GM21717 (cell line): ENCODE measurements around the gene LHX4.

Experiments used
- ATAC-seq: cut with Tn5 transposase; IDR thresholded peaks from one replicate; pipeline ENCODE4 v1.9.1; 2021; ENCODE audit warnings: mild to moderate bottlenecking, moderate library complexity; ENCODE audit not compliant: unreplicated experiment

LHX4 gene

GRCh38 chr1:180229483-180230415, at the start of gene LHX4:
TSS of gene LHX4 (plus strand) at chr1:180230264. CDS start at chr1:180230530, 266 bp downstream.
- ATAC-seq: no peak

- no peak for ATAC-seq
These were observed 49.0 kb upstream of the LHX4 start for GRCh38 chr1:180181048-180181447.

- no peak for ATAC-seq
These were observed 47.9 kb upstream of the LHX4 start for GRCh38 chr1:180181996-180182642.

- ATAC-seq: no peak
These were observed 47.3 kb upstream of the LHX4 start for GRCh38 chr1:180182643-180183311.

GRCh38 chr1:180183426-180183825, 46.6 kb upstream of the LHX4 start:
- ATAC-seq: no peak

GRCh38 chr1:180184041-180184440, 46.0 kb upstream of the LHX4 start:
- ATAC-seq: no peak

DNA sequence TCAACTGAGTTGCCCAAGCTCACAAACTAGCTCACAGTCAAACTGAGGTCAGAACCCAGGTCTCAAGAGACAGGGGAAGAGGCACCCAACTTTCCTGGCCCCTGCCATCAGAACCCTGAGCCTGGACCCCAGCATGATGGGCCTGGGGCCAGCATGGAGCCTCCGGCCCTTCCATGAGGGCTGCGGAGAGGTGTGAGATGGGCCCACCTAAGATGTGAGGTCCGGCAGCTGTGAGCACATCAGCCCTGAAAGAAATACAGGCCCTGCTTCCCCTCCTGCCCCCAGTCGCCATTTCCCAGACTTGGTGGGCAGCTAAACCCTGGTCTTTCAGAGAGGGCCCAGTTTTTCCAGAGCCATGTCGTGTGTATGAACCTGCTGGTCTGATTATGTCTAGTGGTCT, 44.8 kb upstream of the LHX4 start:
- ATAC-seq: no peak

- no peak for ATAC-seq
These were observed 44.0 kb upstream of the LHX4 start for GRCh38 chr1:180185971-180186645.

DNA sequence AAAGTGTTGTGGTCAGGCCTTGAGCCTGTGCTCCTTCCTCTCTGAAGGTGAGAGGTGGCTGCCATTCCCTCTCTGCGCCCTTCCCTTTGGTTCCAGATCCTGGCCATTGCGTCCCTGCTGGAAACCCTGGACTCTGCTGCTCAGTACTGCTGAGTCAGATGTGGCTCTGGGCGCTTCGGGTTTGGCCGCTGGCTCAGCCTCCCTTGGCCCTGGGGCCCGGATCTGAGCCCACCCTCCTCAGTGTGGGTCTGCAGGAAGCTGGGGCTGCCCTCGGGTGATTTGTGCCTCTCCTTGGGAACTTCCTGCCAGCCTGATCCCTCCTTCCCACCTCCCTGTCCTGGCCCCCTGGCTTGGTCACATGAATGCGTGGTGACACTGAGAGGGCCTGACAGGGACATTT, 43.2 kb upstream of the LHX4 start:
- no peak for ATAC-seq

GRCh38 chr1:180187626-180188025, 42.4 kb upstream of the LHX4 start:
- ATAC-seq: no peak

DNA sequence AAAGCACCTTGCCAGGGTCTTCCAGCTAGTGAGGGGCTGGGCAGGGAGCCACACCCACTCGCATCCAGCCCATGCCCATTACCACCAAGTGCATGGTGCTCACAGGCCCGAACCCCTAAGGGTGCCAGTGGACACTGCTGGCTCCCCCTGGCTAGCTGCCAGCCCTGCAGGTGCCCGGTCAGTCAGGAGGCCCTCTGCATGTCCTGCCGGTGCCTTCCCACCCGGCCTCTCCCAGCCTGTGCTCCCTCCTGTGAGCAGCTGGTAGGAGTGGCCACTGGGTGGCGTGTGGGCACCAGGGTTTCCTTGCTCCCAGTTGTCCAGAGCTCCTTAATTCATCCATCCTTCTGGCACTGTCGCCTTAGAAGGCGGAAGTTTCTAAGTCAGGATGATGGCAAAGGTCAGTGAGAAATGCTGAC, 42.0 kb upstream of the LHX4 start:
- no peak for ATAC-seq

DNA sequence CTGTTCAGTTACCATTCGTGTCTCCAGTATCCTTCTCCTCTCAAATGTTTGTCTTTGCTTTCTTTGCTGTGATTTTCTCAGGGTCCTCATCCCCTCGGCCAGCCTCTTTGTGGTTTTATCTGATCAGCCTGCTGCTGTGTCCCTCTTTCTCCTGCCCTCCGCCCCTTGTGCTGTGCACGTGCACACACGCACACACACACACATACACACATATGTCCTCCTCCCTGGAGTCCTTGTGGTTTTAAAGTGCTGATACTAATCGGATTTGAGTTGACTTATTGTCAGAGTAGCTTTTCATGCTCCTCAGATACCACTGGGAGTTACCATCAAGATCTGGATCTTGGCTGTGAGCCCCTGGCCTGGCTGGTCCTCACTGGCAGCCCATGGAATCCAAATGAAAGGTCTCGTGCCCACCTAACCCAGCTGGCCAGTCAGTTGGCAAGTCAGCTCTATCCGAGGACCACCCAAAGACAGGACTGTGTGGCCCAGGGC, 41.3 kb upstream of the LHX4 start:
- ATAC-seq: no peak

- ATAC-seq: no peak
These were observed 40.0 kb upstream of the LHX4 start for GRCh38 chr1:180190091-180190490.

- ATAC-seq: no peak
These were observed 37.9 kb upstream of the LHX4 start for GRCh38 chr1:180192172-180192571.

DNA sequence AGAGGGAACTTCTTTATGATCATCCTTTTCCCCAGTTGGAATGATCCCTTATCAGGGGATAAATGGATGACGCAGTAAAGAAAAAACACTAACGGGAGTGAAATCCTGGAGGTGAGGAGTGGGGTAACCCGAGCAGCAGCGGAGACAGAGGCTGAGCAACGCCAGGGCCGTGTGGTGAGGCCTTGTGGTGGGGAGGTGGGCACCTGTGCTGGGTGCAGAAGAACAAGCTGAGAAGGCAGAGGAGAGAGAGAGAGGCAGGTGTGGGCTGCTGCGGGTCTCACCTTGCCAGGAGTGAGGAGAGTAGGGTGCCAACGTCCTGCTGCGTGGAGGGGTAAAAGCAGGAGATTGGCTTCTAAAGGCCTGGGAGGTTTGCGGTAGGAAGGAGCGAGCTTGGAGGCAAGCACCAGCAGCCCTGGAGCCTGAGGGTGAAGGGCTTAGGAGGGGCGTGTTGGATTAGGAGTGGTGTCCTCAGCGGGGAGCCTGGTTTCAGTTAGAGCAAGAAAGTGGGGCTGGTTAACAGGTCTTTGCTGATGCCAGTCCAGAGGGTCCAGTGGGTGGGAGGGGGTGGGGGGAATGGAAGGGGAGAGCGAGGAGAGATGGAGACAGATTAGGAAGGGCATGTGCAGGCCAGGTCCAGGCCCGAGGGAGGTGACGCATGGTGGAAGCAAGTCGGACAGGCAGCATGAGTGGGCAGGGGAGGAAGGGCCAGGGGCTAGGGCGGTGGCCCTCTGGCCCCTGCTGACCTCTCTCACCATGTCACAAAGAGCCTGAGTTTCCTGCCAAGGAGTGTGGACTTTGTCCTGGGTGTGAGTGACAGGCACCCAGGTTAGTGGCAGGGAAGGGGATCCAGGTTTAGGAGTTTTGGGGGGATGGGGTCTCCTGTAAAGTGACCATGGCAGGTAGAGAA, 36.7 kb upstream of the LHX4 start:
- ATAC-seq: no peak

- no peak for ATAC-seq
These were observed 36.0 kb upstream of the LHX4 start for GRCh38 chr1:180194048-180194425.

GRCh38 chr1:180194546-180195207, 35.4 kb upstream of the LHX4 start:
- ATAC-seq: no peak

- no peak for ATAC-seq
These were observed 34.7 kb upstream of the LHX4 start for GRCh38 chr1:180195401-180195800.

DNA sequence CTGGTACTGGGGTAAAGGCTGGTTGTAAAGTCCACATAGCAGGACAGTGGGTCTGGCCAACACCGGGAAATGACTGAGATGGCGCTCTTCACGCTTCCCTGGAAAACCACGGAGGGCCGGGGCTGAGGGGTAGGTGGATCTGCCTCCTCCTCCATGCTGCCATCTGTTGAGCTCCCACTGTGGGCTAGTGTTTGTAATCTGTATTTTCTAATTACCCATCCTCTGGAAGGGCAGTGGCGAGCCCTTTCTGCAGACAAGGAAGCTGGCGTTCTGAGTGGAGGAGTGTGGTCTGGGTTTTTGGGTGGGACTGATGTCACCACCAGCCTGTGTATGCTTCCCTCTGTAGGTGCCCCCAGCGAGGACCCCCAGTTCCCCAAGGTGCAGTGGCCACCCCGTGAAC, 34.1 kb upstream of the LHX4 start:
- ATAC-seq: no peak
